CD8-positive, alpha-beta memory T cell (primary cell): ENCODE measurements around the gene ATP2C1. TPM values are rescaled to one million over a fixed set of nuclear protein-coding genes. Genes with fewer than 3 reads are reported as not detected.

Experiments
- CTCF ChIA-PET: fragments of 350-600 bp; sonication (Branson Sonifier 250); formaldehyde crosslinking; loops from one replicate; lab custom pipeline; 2021; ENCODE audit warnings: antibody characterized with exemption; lab: Charles Lee
- POLR2A ChIA-PET: fragments of 350-600 bp; sonication (Branson Sonifier 250); formaldehyde crosslinking; loops from one replicate; lab custom pipeline; 2021; ENCODE audit warnings: antibody characterized with exemption; lab: Charles Lee
- DNase-seq, 5 donors: peaks; one replicate each; pipeline versions ENCODE4 v3.0.0 to v3.0.0-alpha.2; 2020 to 2022; ENCODE audit warnings: mixed read lengths in 1 of 5
- H3K27ac ChIP-seq: one replicate; pipeline ENCODE4 v1.7.0; 2013; ENCODE audit warnings: low read depth, mild to moderate bottlenecking, low read length, moderate library complexity
- H3K27me3 ChIP-seq: 2 replicates; pipeline ENCODE4 v1.7.0; 2013; ENCODE audit warnings: low read length, mild to moderate bottlenecking; ENCODE audit not compliant: insufficient read depth, poor library complexity, severe bottlenecking
- H3K36me3 ChIP-seq: 2 replicates; pipeline ENCODE4 v1.7.0; 2013; ENCODE audit warnings: mild to moderate bottlenecking, low read length, moderate library complexity; ENCODE audit not compliant: insufficient read depth
- H3K4me1 ChIP-seq: 2 replicates; pipeline ENCODE4 v1.7.0; 2013; ENCODE audit warnings: mild to moderate bottlenecking, low read length, moderate library complexity; ENCODE audit not compliant: insufficient read depth
- H3K4me3 ChIP-seq: 2 replicates; pipeline ENCODE4 v1.7.0; 2013; ENCODE audit warnings: mild to moderate bottlenecking, low read length
- H3K9me3 ChIP-seq: 2 replicates; pipeline ENCODE4 v1.7.0; 2013; ENCODE audit warnings: mild to moderate bottlenecking, low read length
- H3K27ac Mint-ChIP-seq, 8 donors: one replicate each; pipeline ENCODE4 v1.8.0; 2020 to 2021; ENCODE audit warnings: mixed read lengths in 8 of 8, mild to moderate bottlenecking in 6 of 8, inconsistent platforms in 3 of 8, moderate library complexity in 3 of 8
- H3K27me3 Mint-ChIP-seq, 2 donors: one replicate each; pipeline ENCODE4 v1.8.0; 2020 to 2021; ENCODE audit warnings: mixed read lengths in 2 of 2, mild to moderate bottlenecking in 1 of 2, moderate library complexity in 1 of 2
- H3K36me3 Mint-ChIP-seq, 3 donors: one replicate each; pipeline ENCODE4 v1.8.0; 2020 to 2021; ENCODE audit warnings: mixed read lengths in 3 of 3, inconsistent platforms in 1 of 3, mild to moderate bottlenecking in 1 of 3
- H3K4me1 Mint-ChIP-seq, 3 donors: one replicate each; pipeline ENCODE4 v1.8.0; 2020 to 2021; ENCODE audit warnings: mixed read lengths in 3 of 3, inconsistent platforms in 1 of 3, mild to moderate bottlenecking in 1 of 3
- H3K4me3 Mint-ChIP-seq, 7 donors: one replicate each; pipeline ENCODE4 v1.8.0; 2020 to 2021; ENCODE audit warnings: mixed read lengths in 7 of 7, mild to moderate bottlenecking in 6 of 7, moderate library complexity in 4 of 7, inconsistent platforms in 2 of 7
- H3K9me3 Mint-ChIP-seq, 5 donors: one replicate each; pipeline ENCODE4 v1.8.0; 2020 to 2022; ENCODE audit warnings: mixed read lengths in 5 of 5, mild to moderate bottlenecking in 3 of 5, moderate library complexity in 2 of 5, inconsistent platforms in 1 of 5
- polyA plus RNA-seq: library from polyadenylated mRNA; unstranded; fragments of 300-500 nt; fragmentation: Illumina TruSeq; gene quantifications from one replicate; pipeline ENCODE4 v1.2.3, GENCODE V29; 2021
- total RNA-seq, 2 experiments: library from RNA; stranded (reverse); gene quantifications; one replicate each; pipeline ENCODE4 v1.2.3, GENCODE V29; 2021

The ATP2C1 gene
- total and polyA plus RNA-seq, 3 experiments from 2014 or later, result 15.0 to 71.7 (median 68.4) TPM

DNA sequence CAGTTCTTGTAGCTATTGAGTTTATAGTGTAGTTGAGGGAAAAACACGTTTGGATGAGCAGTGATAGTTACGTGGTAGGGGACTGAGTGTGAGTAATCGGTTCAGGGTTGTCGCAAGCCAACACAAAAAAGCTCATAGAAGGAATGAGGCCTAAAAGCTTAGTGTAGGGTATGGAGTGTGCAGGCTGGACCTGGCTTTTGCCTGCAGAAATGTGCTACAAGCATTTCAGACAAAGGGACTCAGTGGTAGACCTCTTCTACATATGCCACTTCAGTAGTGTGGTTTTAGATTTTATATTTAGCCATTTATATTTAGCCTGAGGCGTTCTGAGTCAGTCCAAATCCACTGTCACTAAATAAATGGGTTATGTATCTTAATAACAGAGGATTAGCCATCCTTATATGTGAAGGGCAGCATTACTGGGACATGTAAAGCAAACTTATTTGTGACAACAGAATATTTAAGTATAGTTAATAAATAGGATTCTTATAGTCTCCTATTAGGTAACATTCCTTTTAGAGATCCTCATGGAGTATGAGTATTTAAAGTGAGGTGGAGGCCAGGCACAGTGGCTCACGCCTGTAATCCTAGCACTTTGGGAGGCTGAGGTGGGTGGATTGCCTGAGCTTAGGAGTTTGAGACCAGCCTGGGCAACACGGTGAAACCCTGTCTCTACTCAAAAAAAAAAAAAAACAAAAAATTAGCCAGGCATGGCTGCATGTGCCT is 21.8 kb downstream of the ATP2C1 start:
- H3K4me3 ChIP-seq, result no peak overlapping the region
- Mint-ChIP-seq H3K27me3 (no peaks in the 10 kb centered on the region), H3K9me3 (peaks cover 0 to 4% (median 0%) of the 10 kb centered on the region in 5 donors), H3K4me1 (peaks cover 27 to 50% (median 47%) of the 10 kb centered on the region in 3 donors), H3K27ac (peak overlapping the region in 3 of 8 donors; percentile 3 to 30 (median 26)), H3K36me3 (peaks cover 16 to 22% (median 19%) of the 10 kb centered on the region in 3 donors), H3K4me3 (no peak overlapping the region)
- ChIA-PET POLR2A (interaction anchor here (0.6 kb wide), 1 partner anchor 21 kb away, joined by 3 read pairs; no protein-coding TSS in a partner anchor), CTCF (no interaction called here)
- no peak for DNase-seq
- H3K4me1 ChIP-seq, result peaks cover 9% of the 10 kb centered on the region
- H3K27me3 ChIP-seq, result no peaks in the 10 kb centered on the region
- H3K36me3 ChIP-seq, result no peaks in the 10 kb centered on the region
- no peaks in the 10 kb centered on the region for H3K9me3 ChIP-seq
- no peak overlapping the region for H3K27ac ChIP-seq

GRCh38 chr3:130916507-130917167 is 22.8 kb downstream of the ATP2C1 start:
- Histone ChIP-seq H3K27ac (no peak overlapping the region), H3K4me1 (peaks cover 9% of the 10 kb centered on the region), H3K9me3 (no peaks in the 10 kb centered on the region), H3K36me3 (no peaks in the 10 kb centered on the region), H3K27me3 (no peaks in the 10 kb centered on the region), H3K4me3 (no peak overlapping the region)
- Mint-ChIP-seq H3K27me3 (no peaks in the 10 kb centered on the region), H3K9me3 (peaks cover 0 to 4% (median 0%) of the 10 kb centered on the region in 5 donors), H3K36me3 (peaks cover 16 to 22% (median 16%) of the 10 kb centered on the region in 3 donors), H3K4me3 (no peak overlapping the region), H3K27ac (peak overlapping the region in 1 of 8 donors; percentile 75), H3K4me1 (peaks cover 31 to 54% (median 51%) of the 10 kb centered on the region in 3 donors)
- DNase-seq, result no peak
- ChIA-PET POLR2A (no interaction called here), CTCF (no interaction called here)

DNA sequence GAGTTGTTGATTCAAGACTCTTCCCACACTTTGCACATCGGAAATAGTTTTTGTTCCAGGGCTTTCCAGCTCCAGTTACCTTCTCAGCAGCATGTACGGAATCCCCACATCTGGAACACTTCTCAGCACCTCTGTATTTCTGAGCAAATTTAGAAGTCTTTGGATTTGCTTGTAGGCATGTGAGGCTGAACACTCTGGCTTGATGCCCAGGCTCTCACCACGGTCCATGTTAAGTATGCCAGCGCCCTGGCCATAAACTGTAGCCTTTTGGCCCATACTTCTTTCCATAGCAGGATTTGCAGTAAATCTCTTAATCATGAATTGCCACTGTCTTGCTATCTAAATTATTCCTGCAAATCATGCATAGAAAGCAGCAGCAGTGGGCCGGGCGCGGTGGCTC is 24.4 kb downstream of the ATP2C1 start:
- H3K36me3 Mint-ChIP-seq, result peaks cover 16 to 25% (median 22%) of the 10 kb centered on the region in 3 donors

GRCh38 chr3:130925628-130926027 is 31.7 kb downstream of the ATP2C1 start:
- no peak overlapping the region for H3K27ac Mint-ChIP-seq
- ChIA-PET CTCF (no interaction called here), POLR2A (no interaction called here)
- H3K27me3 Mint-ChIP-seq, result no peaks in the 10 kb centered on the region
- Histone ChIP-seq H3K27ac (no peak overlapping the region), H3K4me1 (peaks cover 5% of the 10 kb centered on the region), H3K9me3 (no peaks in the 10 kb centered on the region), H3K27me3 (no peaks in the 10 kb centered on the region), H3K36me3 (no peaks in the 10 kb centered on the region), H3K4me3 (no peak overlapping the region)
- no peak for DNase-seq
- H3K9me3 Mint-ChIP-seq, result peaks cover 4 to 14% (median 11%) of the 10 kb centered on the region in 5 donors
- H3K36me3 Mint-ChIP-seq, result peaks cover 8 to 35% (median 24%) of the 10 kb centered on the region in 3 donors
- no peak overlapping the region for H3K4me3 Mint-ChIP-seq
- H3K4me1 Mint-ChIP-seq, result peaks cover 52 to 76% (median 75%) of the 10 kb centered on the region in 3 donors

More for the DNA sequence above, 24.4 kb downstream of the ATP2C1 start:
- CTCF ChIA-PET, result no interaction called here
- peaks cover 42 to 67% (median 66%) of the 10 kb centered on the region in 3 donors for H3K4me1 Mint-ChIP-seq
- no peak overlapping the region for H3K27ac Mint-ChIP-seq
- H3K27me3 ChIP-seq, result no peaks in the 10 kb centered on the region
- no peak overlapping the region for H3K4me3 Mint-ChIP-seq
- H3K9me3 Mint-ChIP-seq, result peaks cover 0 to 4% (median 0%) of the 10 kb centered on the region in 5 donors
- POLR2A ChIA-PET, result no interaction called here
- no peak overlapping the region for H3K4me3 ChIP-seq
- H3K4me1 ChIP-seq, result peaks cover 13% of the 10 kb centered on the region
- H3K27me3 Mint-ChIP-seq, result no peaks in the 10 kb centered on the region
- no peak for DNase-seq
- H3K27ac ChIP-seq, result no peak overlapping the region
- H3K9me3 ChIP-seq, result no peaks in the 10 kb centered on the region
- H3K36me3 ChIP-seq, result no peaks in the 10 kb centered on the region

GRCh38 chr3:130926504-130926903 is 32.6 kb downstream of the ATP2C1 start:
- H3K36me3 ChIP-seq, result no peaks in the 10 kb centered on the region
- Mint-ChIP-seq H3K27me3 (no peaks in the 10 kb centered on the region), H3K4me1 (peaks cover 50 to 73% (median 72%) of the 10 kb centered on the region in 3 donors), H3K27ac (peak overlapping the region in 1 of 8 donors; percentile 0), H3K4me3 (no peak overlapping the region), H3K9me3 (peaks cover 4 to 14% (median 11%) of the 10 kb centered on the region in 5 donors), H3K36me3 (peaks cover 13 to 35% (median 29%) of the 10 kb centered on the region in 3 donors)
- CTCF ChIA-PET, result no interaction called here
- no peak overlapping the region for H3K27ac ChIP-seq
- no peaks in the 10 kb centered on the region for H3K9me3 ChIP-seq
- peaks cover 5% of the 10 kb centered on the region for H3K4me1 ChIP-seq
- no peak overlapping the region for H3K4me3 ChIP-seq
- no peaks in the 10 kb centered on the region for H3K27me3 ChIP-seq
- POLR2A ChIA-PET, result no interaction called here
- DNase-seq, result no peak

GRCh38 chr3:130929804-130930203 is 35.9 kb downstream of the ATP2C1 start:
- Mint-ChIP-seq H3K9me3 (peaks cover 0 to 4% (median 2%) of the 10 kb centered on the region in 5 donors), H3K4me3 (no peak overlapping the region), H3K4me1 (peaks cover 29 to 49% (median 47%) of the 10 kb centered on the region in 3 donors), H3K27ac (peak overlapping the region in 2 of 8 donors; percentile 24 to 54), H3K36me3 (peaks cover 19 to 50% (median 21%) of the 10 kb centered on the region in 3 donors), H3K27me3 (no peaks in the 10 kb centered on the region)
- ChIA-PET CTCF (interaction anchor here (1.5 kb wide), 1 partner anchor 37 kb away, joined by 4 read pairs; no protein-coding TSS in a partner anchor), POLR2A (no interaction called here)
- no peak overlapping the region for H3K4me3 ChIP-seq
- H3K9me3 ChIP-seq, result no peaks in the 10 kb centered on the region
- H3K27ac ChIP-seq, result no peak overlapping the region
- no peaks in the 10 kb centered on the region for H3K4me1 ChIP-seq
- no peaks in the 10 kb centered on the region for H3K27me3 ChIP-seq
- DNase-seq, result no peak
- no peaks in the 10 kb centered on the region for H3K36me3 ChIP-seq

GRCh38 chr3:130932979-130933378 is 39.1 kb downstream of the ATP2C1 start:
- ChIA-PET CTCF (no interaction called here), POLR2A (no interaction called here)
- no peak for DNase-seq

More at GRCh38 chr3:130932979-130933378, 39.1 kb downstream of the ATP2C1 start:
- Mint-ChIP-seq H3K9me3 (no peaks in the 10 kb centered on the region), H3K4me1 (peaks cover 11 to 22% (median 19%) of the 10 kb centered on the region in 3 donors), H3K27me3 (no peaks in the 10 kb centered on the region), H3K4me3 (no peak overlapping the region), H3K36me3 (peaks cover 10 to 57% (median 25%) of the 10 kb centered on the region in 3 donors), H3K27ac (no peak overlapping the region)
- Histone ChIP-seq H3K9me3 (no peaks in the 10 kb centered on the region), H3K36me3 (no peaks in the 10 kb centered on the region), H3K27ac (no peak overlapping the region), H3K4me3 (no peak overlapping the region), H3K4me1 (no peaks in the 10 kb centered on the region), H3K27me3 (no peaks in the 10 kb centered on the region)
